HAP-1 (cell line): ENCODE data around the gene RUNX2.

ENCODE experiments used
- DNase-seq, 2 experiments: peaks; one replicate each; pipeline ENCODE4 v3.0.0-alpha.2; 2016 to 2020; ENCODE audit warnings: low spot score in 2 of 2
- H3K27me3 ChIP-seq: fragments of 250-450 bp; sonication (Bioruptor Pico); 2 replicates; pipeline ENCODE4 v1.5.1; 2020; ENCODE audit warnings: low read depth, mild to moderate bottlenecking, moderate library complexity
- H3K36me3 ChIP-seq: fragments of 250-450 bp; sonication (Bioruptor Pico); replicated peaks from 2 replicates; pipeline ENCODE4 v1.5.1; 2020; ENCODE audit warnings: mild to moderate bottlenecking
- H3K4me1 ChIP-seq: fragments of 250-450 bp; sonication (Bioruptor Pico); 2 replicates; pipeline ENCODE4 v1.5.1; 2020; ENCODE audit warnings: mild to moderate bottlenecking
- H3K4me3 ChIP-seq: fragments of 250-450 bp; sonication (Bioruptor Pico); 2 replicates; pipeline ENCODE4 v1.5.1; 2020; ENCODE audit warnings: mild to moderate bottlenecking, moderate library complexity
- H3K9me3 ChIP-seq: fragments of 250-450 bp; sonication (Bioruptor Pico); 2 replicates; pipeline ENCODE4 v1.5.1; 2020; ENCODE audit warnings: mild to moderate bottlenecking, moderate library complexity
- in situ Hi-C: fragments of 300-500 bp; cut with MboI; formaldehyde crosslinking; loops from 3 replicates; pipeline ENCODE4 v1.14.3; 2020; ENCODE audit warnings: low sequenced_read_pairs, inconsistent platforms, mixed read lengths

Gene RUNX2

GRCh38 chr6:45535933-45536332 lies 207.8 kb downstream of the RUNX2 start:
- H3K4me1 ChIP-seq = no peaks in the 10 kb centered on the region
- H3K4me3 ChIP-seq = no peak overlapping the region
- H3K9me3 ChIP-seq = no peaks in the 10 kb centered on the region
- no peaks in the 10 kb centered on the region for H3K36me3 ChIP-seq
- in situ Hi-C loops = no loop called here
- no peak for DNase-seq
- no peaks in the 10 kb centered on the region for H3K27me3 ChIP-seq

- DNase-seq = no peak
- Histone ChIP-seq H3K4me1 (no peaks in the 10 kb centered on the region), H3K36me3 (no peaks in the 10 kb centered on the region), H3K27me3 (no peaks in the 10 kb centered on the region), H3K4me3 (no peak overlapping the region), H3K9me3 (no peaks in the 10 kb centered on the region)
- in situ Hi-C loops = no loop called here
Observed at GRCh38 chr6:45537539-45537938, 209.4 kb downstream of the RUNX2 start.

GRCh38 chr6:45538641-45539547 lies 210.8 kb downstream of the RUNX2 start:
- Histone ChIP-seq H3K27me3 (no peaks in the 10 kb centered on the region), H3K4me1 (no peaks in the 10 kb centered on the region), H3K9me3 (no peaks in the 10 kb centered on the region), H3K36me3 (no peaks in the 10 kb centered on the region), H3K4me3 (no peak overlapping the region)
- no peak for DNase-seq
- in situ Hi-C loops = no loop called here

- in situ Hi-C loops = no loop called here
- Histone ChIP-seq H3K4me3 (no peak overlapping the region), H3K4me1 (no peaks in the 10 kb centered on the region), H3K27me3 (no peaks in the 10 kb centered on the region), H3K36me3 (no peaks in the 10 kb centered on the region), H3K9me3 (no peaks in the 10 kb centered on the region)
- no peak for DNase-seq
Observed at GRCh38 chr6:45540375-45540920, 212.3 kb downstream of the RUNX2 start.

GRCh38 chr6:45541934-45542333 lies 213.8 kb downstream of the RUNX2 start:
- DNase-seq = no peak
- H3K4me3 ChIP-seq = no peak overlapping the region
- in situ Hi-C loops = no loop called here
- no peaks in the 10 kb centered on the region for H3K4me1 ChIP-seq
- H3K27me3 ChIP-seq = no peaks in the 10 kb centered on the region
- no peaks in the 10 kb centered on the region for H3K9me3 ChIP-seq
- H3K36me3 ChIP-seq = no peaks in the 10 kb centered on the region

- in situ Hi-C loops = no loop called here
- Histone ChIP-seq H3K4me1 (no peaks in the 10 kb centered on the region), H3K9me3 (no peaks in the 10 kb centered on the region), H3K27me3 (no peaks in the 10 kb centered on the region), H3K4me3 (no peak overlapping the region), H3K36me3 (no peaks in the 10 kb centered on the region)
- DNase-seq = no peak
Observed at GRCh38 chr6:45543298-45544235, 215.4 kb downstream of the RUNX2 start.

- Histone ChIP-seq H3K4me3 (no peak overlapping the region), H3K27me3 (no peaks in the 10 kb centered on the region), H3K36me3 (no peaks in the 10 kb centered on the region), H3K9me3 (no peaks in the 10 kb centered on the region), H3K4me1 (no peaks in the 10 kb centered on the region)
- in situ Hi-C loops = no loop called here
- no peak for DNase-seq
Observed at GRCh38 chr6:45545416-45545815, 217.3 kb downstream of the RUNX2 start.

GRCh38 chr6:45548657-45549515 lies 220.8 kb downstream of the RUNX2 start:
- Histone ChIP-seq H3K4me1 (no peaks in the 10 kb centered on the region), H3K9me3 (no peaks in the 10 kb centered on the region), H3K4me3 (no peak overlapping the region), H3K36me3 (no peaks in the 10 kb centered on the region), H3K27me3 (no peaks in the 10 kb centered on the region)
- in situ Hi-C loops = no loop called here
- no peak for DNase-seq

GRCh38 chr6:45552536-45552935 lies 224.4 kb downstream of the RUNX2 start:
- H3K4me3 ChIP-seq = no peak overlapping the region
- no peaks in the 10 kb centered on the region for H3K36me3 ChIP-seq
- in situ Hi-C loops = no loop called here
- no peaks in the 10 kb centered on the region for H3K27me3 ChIP-seq
- H3K4me1 ChIP-seq = no peaks in the 10 kb centered on the region
- DNase-seq = no peak
- H3K9me3 ChIP-seq = no peaks in the 10 kb centered on the region

- Histone ChIP-seq H3K36me3 (no peaks in the 10 kb centered on the region), H3K9me3 (no peaks in the 10 kb centered on the region), H3K4me1 (no peaks in the 10 kb centered on the region), H3K4me3 (no peak overlapping the region), H3K27me3 (no peaks in the 10 kb centered on the region)
- DNase-seq = no peak
- in situ Hi-C loops = no loop called here
Observed at GRCh38 chr6:45553730-45554344, 225.7 kb downstream of the RUNX2 start.

GRCh38 chr6:45554591-45554990 lies 226.5 kb downstream of the RUNX2 start:
- no peak for DNase-seq
- no peaks in the 10 kb centered on the region for H3K27me3 ChIP-seq
- no peaks in the 10 kb centered on the region for H3K9me3 ChIP-seq
- no peak overlapping the region for H3K4me3 ChIP-seq
- in situ Hi-C loops = no loop called here
- H3K4me1 ChIP-seq = no peaks in the 10 kb centered on the region
- H3K36me3 ChIP-seq = no peaks in the 10 kb centered on the region

GRCh38 chr6:45555981-45556771 lies 228.0 kb downstream of the RUNX2 start:
- DNase-seq = no peak

More at GRCh38 chr6:45555981-45556771, 228.0 kb downstream of the RUNX2 start:
- Histone ChIP-seq H3K4me1 (no peaks in the 10 kb centered on the region), H3K9me3 (no peaks in the 10 kb centered on the region), H3K36me3 (no peaks in the 10 kb centered on the region), H3K4me3 (no peak overlapping the region), H3K27me3 (no peaks in the 10 kb centered on the region)
- in situ Hi-C loops = no loop called here
